ENCODE data around the gene IL13.
"Not testable (repeated sequence)": the region's sequence is repeated elsewhere in the genome, so short reads cannot be mapped to it uniquely, and the experiment has no call there.

IL13 gene

DNA sequence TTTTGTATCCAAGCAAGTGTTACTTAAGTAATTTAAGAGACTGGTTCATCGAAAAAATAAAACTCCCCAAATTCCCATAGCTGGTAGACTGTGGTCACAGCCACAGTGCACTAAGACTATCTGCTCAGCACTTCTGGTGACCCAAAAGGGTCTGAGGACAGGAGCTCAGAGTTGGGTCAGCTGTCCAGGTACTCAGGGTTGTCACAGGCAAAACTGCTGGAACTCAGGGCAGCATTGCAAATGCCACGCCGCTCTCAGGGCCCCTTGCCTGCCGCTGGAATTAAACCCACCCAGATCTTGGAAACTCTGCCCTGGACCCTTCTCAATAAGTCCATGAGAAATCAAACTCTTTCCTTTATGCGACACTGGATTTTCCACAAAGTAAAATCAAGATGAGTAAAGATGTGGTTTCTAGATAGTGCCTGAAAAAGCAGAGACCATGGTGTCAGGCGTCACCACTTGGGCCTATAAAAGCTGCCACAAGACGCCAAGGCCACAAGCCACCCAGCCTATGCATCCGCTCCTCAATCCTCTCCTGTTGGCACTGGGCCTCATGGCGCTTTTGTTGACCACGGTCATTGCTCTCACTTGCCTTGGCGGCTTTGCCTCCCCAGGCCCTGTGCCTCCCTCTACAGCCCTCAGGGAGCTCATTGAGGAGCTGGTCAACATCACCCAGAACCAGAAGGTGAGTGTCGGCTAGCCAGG is at the start of gene IL13:
Gene IL13 (plus strand): TSS at position 498 of the 705 bp plus-strand sequence. CDS start 14 bp downstream, at position 512.
- Histone ChIP-seq H3K27me3 (ENCODE audit: control insufficient read depth in 2 of 2, insufficient read depth in 2 of 2, low read length in 2 of 2) (peaks cover 14 to 24% of the 10 kb centered on the region in 2 donors), H3K36me3 (ENCODE audit: control insufficient read depth in 2 of 2, insufficient read depth in 2 of 2, low read length in 2 of 2) (no peaks in the 10 kb centered on the region), H3K9ac (ENCODE audit: low read depth in 1 of 2, low read length in 2 of 2) (no peak within 1 kb of the TSS), H3K9me3 (ENCODE audit: control insufficient read depth in 2 of 2, low read length in 2 of 2) (no peaks in the 10 kb centered on the region), H3K27ac (ENCODE audit: low read depth in 2 of 2, low read length in 2 of 2) (no peak within 1 kb of the TSS), H3K4me1 (ENCODE audit: control insufficient read depth in 2 of 2, insufficient read depth in 2 of 2, low read length in 2 of 2) (peaks cover 0 to 4% of the 10 kb centered on the region in 2 donors), H3K4me3 (ENCODE audit: low read length in 2 of 2) (no peak within 1 kb of the TSS)

DNA sequence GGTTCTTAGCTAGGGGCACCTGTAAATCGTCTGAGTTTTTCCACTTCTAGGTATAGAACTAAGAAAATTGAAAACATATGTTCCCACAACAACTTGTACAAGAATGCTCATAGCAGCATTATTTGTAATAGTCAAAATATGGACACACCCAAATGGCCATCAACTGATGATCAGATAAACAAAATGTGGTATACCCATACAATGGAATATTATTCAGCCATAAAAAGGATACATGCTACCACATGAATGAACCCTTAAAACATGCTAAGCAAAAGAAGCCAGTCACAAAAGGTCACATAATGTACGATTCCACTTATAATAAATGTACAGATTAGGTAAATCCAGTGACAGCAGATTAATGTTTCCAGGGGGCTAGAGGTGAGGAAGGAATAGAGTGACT is 46.0 kb upstream of the IL13 start:
- Histone ChIP-seq H3K4me1 (ENCODE audit: control insufficient read depth in 2 of 2, insufficient read depth in 2 of 2, low read length in 2 of 2) (no peaks in the 10 kb centered on the region), H3K9ac (ENCODE audit: low read depth in 1 of 2, low read length in 2 of 2) (no peak overlapping the region), H3K27me3 (ENCODE audit: control insufficient read depth in 2 of 2, insufficient read depth in 2 of 2, low read length in 2 of 2) (no peaks in the 10 kb centered on the region), H3K27ac (ENCODE audit: low read depth in 2 of 2, low read length in 2 of 2) (no peak overlapping the region), H3K9me3 (ENCODE audit: control insufficient read depth in 2 of 2, low read length in 2 of 2) (no peaks in the 10 kb centered on the region), H3K36me3 (ENCODE audit: control insufficient read depth in 2 of 2, insufficient read depth in 2 of 2, low read length in 2 of 2) (peaks cover 45 to 52% of the 10 kb centered on the region in 2 donors), H3K4me3 (ENCODE audit: low read length in 2 of 2) (no peak overlapping the region)

GRCh38 chr5:132612846-132613245 is 45.1 kb upstream of the IL13 start:
- no peaks in the 10 kb centered on the region for H3K27me3 ChIP-seq (ENCODE audit: control insufficient read depth in 2 of 2, insufficient read depth in 2 of 2, low read length in 2 of 2)
- H3K36me3 ChIP-seq (ENCODE audit: control insufficient read depth in 2 of 2, insufficient read depth in 2 of 2, low read length in 2 of 2) = peaks cover 53 to 56% of the 10 kb centered on the region in 2 donors

GRCh38 chr5:132621699-132622098 is 36.3 kb upstream of the IL13 start:
- no peaks in the 10 kb centered on the region for H3K9me3 ChIP-seq (ENCODE audit: control insufficient read depth in 2 of 2, low read length in 2 of 2)
- H3K9ac ChIP-seq (ENCODE audit: low read depth in 1 of 2, low read length in 2 of 2) = no peak overlapping the region
- no peaks in the 10 kb centered on the region for H3K27me3 ChIP-seq (ENCODE audit: control insufficient read depth in 2 of 2, insufficient read depth in 2 of 2, low read length in 2 of 2)
- H3K36me3 ChIP-seq (ENCODE audit: control insufficient read depth in 2 of 2, insufficient read depth in 2 of 2, low read length in 2 of 2) = peaks cover 29 to 34% of the 10 kb centered on the region in 2 donors
- no peaks in the 10 kb centered on the region for H3K4me1 ChIP-seq (ENCODE audit: control insufficient read depth in 2 of 2, insufficient read depth in 2 of 2, low read length in 2 of 2)
- no peak overlapping the region for H3K4me3 ChIP-seq (ENCODE audit: low read length in 2 of 2)
- H3K27ac ChIP-seq (ENCODE audit: low read depth in 2 of 2, low read length in 2 of 2) = no peak overlapping the region

More at GRCh38 chr5:132612846-132613245, 45.1 kb upstream of the IL13 start:
- Histone ChIP-seq H3K4me1 (ENCODE audit: control insufficient read depth in 2 of 2, insufficient read depth in 2 of 2, low read length in 2 of 2) (no peaks in the 10 kb centered on the region), H3K27ac (ENCODE audit: low read depth in 2 of 2, low read length in 2 of 2) (no peak overlapping the region), H3K9ac (ENCODE audit: low read depth in 1 of 2, low read length in 2 of 2) (no peak overlapping the region), H3K9me3 (ENCODE audit: control insufficient read depth in 2 of 2, low read length in 2 of 2) (no peaks in the 10 kb centered on the region), H3K4me3 (ENCODE audit: low read length in 2 of 2) (no peak overlapping the region)

DNA sequence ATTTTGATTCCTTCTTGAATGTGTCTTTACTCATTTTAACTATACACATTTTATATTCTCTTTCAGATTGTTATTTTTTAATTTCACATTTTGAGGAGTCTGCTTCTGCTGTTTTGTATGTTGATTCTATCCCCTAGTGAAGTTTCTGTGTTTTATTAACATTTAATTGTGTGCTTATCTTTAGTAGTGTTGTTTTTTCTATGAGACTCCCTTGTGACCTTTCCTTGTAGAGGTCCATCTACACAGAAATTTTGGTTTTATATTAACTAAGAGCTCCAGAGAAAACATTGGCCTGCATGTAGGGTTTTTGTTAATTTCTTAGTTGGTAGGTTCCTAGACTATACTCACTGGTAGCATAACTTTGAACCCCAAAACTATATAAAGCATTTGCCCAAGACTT is 35.4 kb upstream of the IL13 start:
- Histone ChIP-seq H3K4me3 (ENCODE audit: low read length in 2 of 2) (no peak overlapping the region), H3K9ac (ENCODE audit: low read depth in 1 of 2, low read length in 2 of 2) (no peak overlapping the region), H3K27ac (ENCODE audit: low read depth in 2 of 2, low read length in 2 of 2) (no peak overlapping the region), H3K27me3 (ENCODE audit: control insufficient read depth in 2 of 2, insufficient read depth in 2 of 2, low read length in 2 of 2) (no peaks in the 10 kb centered on the region), H3K9me3 (ENCODE audit: control insufficient read depth in 2 of 2, low read length in 2 of 2) (no peaks in the 10 kb centered on the region), H3K36me3 (ENCODE audit: control insufficient read depth in 2 of 2, insufficient read depth in 2 of 2, low read length in 2 of 2) (peaks cover 26 to 27% of the 10 kb centered on the region in 2 donors), H3K4me1 (ENCODE audit: control insufficient read depth in 2 of 2, insufficient read depth in 2 of 2, low read length in 2 of 2) (peaks cover 0 to 3% of the 10 kb centered on the region in 2 donors)

DNA sequence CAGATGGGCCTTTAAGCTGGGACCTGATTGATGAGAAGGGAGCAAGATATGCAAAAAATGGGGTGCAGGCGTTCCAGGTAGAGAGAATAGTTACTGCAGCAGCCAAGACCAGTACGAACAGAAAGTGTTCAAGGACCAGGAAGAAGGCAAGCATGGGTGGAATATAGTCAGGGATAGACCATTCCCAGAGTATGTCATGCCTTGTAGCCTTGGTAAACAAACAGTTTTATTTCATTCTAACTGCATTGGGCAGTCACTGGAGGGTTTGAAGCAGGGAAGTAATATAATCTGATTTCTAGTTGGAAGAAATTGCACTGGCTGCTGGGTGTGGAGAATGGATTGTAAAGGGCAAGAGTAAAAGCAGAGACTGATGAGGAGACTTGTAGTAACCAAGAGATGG is 30.5 kb upstream of the IL13 start:
- H3K27me3 ChIP-seq (ENCODE audit: control insufficient read depth in 2 of 2, insufficient read depth in 2 of 2, low read length in 2 of 2) = no peaks in the 10 kb centered on the region
- peak overlapping the region in 1 of 2 donors; percentile 33 for H3K4me3 ChIP-seq (ENCODE audit: low read length in 2 of 2)
- no peak overlapping the region for H3K27ac ChIP-seq (ENCODE audit: low read depth in 2 of 2, low read length in 2 of 2)
- H3K9me3 ChIP-seq (ENCODE audit: control insufficient read depth in 2 of 2, low read length in 2 of 2) = no peaks in the 10 kb centered on the region
- peak overlapping the region; percentile 5 to 44 for H3K9ac ChIP-seq (ENCODE audit: low read depth in 1 of 2, low read length in 2 of 2)
- H3K36me3 ChIP-seq (ENCODE audit: control insufficient read depth in 2 of 2, insufficient read depth in 2 of 2, low read length in 2 of 2) = peaks cover 7 to 10% of the 10 kb centered on the region in 2 donors
- H3K4me1 ChIP-seq (ENCODE audit: control insufficient read depth in 2 of 2, insufficient read depth in 2 of 2, low read length in 2 of 2) = peaks cover 3 to 5% of the 10 kb centered on the region in 2 donors

DNA sequence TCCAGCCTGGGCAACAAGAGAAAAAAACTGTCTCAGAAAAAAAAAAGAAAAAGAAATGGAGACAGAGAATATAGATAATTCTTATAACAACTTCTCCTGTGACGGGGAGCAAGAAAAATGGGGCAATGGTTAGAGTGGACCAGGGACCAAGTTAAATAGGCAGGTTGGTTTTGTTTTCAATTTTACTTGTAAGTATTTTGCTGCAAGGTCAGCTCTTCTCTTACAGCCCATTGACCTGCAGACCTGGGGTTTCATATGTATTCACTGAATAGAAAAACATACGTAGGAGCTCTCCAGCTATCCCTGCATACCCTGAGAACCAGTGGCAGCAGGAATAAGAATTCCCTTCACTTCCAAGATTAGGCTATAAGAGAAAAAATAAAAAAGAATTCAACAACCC is 29.2 kb upstream of the IL13 start:
- H3K36me3 ChIP-seq (ENCODE audit: control insufficient read depth in 2 of 2, insufficient read depth in 2 of 2, low read length in 2 of 2) = peaks cover 7 to 10% of the 10 kb centered on the region in 2 donors
- no peak overlapping the region for H3K9ac ChIP-seq (ENCODE audit: low read depth in 1 of 2, low read length in 2 of 2)
- H3K27ac ChIP-seq (ENCODE audit: low read depth in 2 of 2, low read length in 2 of 2) = no peak overlapping the region
- no peaks in the 10 kb centered on the region for H3K27me3 ChIP-seq (ENCODE audit: control insufficient read depth in 2 of 2, insufficient read depth in 2 of 2, low read length in 2 of 2)
- H3K4me1 ChIP-seq (ENCODE audit: control insufficient read depth in 2 of 2, insufficient read depth in 2 of 2, low read length in 2 of 2) = peaks cover 3 to 5% of the 10 kb centered on the region in 2 donors
- no peak overlapping the region for H3K4me3 ChIP-seq (ENCODE audit: low read length in 2 of 2)
- no peaks in the 10 kb centered on the region for H3K9me3 ChIP-seq (ENCODE audit: control insufficient read depth in 2 of 2, low read length in 2 of 2)

DNA sequence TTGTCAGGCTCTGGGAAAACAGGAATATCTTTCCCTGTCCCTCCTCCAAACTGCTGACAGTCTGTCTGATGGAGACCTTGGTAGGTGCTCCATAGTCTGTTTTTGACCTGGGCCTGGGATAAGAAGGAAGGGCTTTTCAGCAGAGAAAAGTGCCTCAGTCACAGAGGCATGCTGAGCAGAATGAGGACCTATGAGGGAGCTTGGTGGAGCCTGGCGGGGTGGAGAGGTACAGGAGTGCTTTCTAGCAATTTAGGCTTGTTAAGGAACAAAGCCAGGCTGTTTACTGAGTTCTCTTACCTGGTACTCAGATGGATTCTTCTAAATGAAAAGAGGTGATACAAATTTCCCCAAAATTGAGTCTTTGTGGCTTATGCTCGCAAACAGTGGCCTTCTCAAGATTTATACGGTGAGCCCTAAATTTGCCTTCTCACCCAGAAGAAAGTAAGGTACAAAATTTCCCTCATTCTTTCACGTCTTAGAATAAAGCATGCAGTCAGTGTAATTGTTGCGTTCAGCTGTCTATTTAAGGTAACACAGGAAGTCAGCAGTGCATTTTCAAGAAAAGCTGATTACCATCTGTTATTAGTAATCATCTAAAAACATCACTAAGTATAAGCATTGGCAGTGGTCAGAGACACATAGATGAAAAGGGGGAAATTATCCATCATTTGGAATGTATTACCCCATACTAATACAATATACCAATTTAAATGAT is 28.6 kb upstream of the IL13 start:
- peaks cover 3 to 5% of the 10 kb centered on the region in 2 donors for H3K4me1 ChIP-seq (ENCODE audit: control insufficient read depth in 2 of 2, insufficient read depth in 2 of 2, low read length in 2 of 2)
- no peak overlapping the region for H3K9ac ChIP-seq (ENCODE audit: low read depth in 1 of 2, low read length in 2 of 2)
- no peak overlapping the region for H3K4me3 ChIP-seq (ENCODE audit: low read length in 2 of 2)
- H3K27me3 ChIP-seq (ENCODE audit: control insufficient read depth in 2 of 2, insufficient read depth in 2 of 2, low read length in 2 of 2) = no peaks in the 10 kb centered on the region
- peaks cover 7 to 10% of the 10 kb centered on the region in 2 donors for H3K36me3 ChIP-seq (ENCODE audit: control insufficient read depth in 2 of 2, insufficient read depth in 2 of 2, low read length in 2 of 2)
- H3K9me3 ChIP-seq (ENCODE audit: control insufficient read depth in 2 of 2, low read length in 2 of 2) = no peaks in the 10 kb centered on the region
- H3K27ac ChIP-seq (ENCODE audit: low read depth in 2 of 2, low read length in 2 of 2) = no peak overlapping the region

- not testable (repeated sequence) for H3K9me3 ChIP-seq (ENCODE audit: control insufficient read depth in 2 of 2, low read length in 2 of 2); H3K4me1 ChIP-seq (ENCODE audit: control insufficient read depth in 2 of 2, insufficient read depth in 2 of 2, low read length in 2 of 2); H3K9ac ChIP-seq (ENCODE audit: low read depth in 1 of 2, low read length in 2 of 2); H3K4me3 ChIP-seq (ENCODE audit: low read length in 2 of 2); H3K27ac ChIP-seq (ENCODE audit: low read depth in 2 of 2, low read length in 2 of 2); H3K27me3 ChIP-seq (ENCODE audit: control insufficient read depth in 2 of 2, insufficient read depth in 2 of 2, low read length in 2 of 2)
- H3K36me3 ChIP-seq (ENCODE audit: control insufficient read depth in 2 of 2, insufficient read depth in 2 of 2, low read length in 2 of 2) = peaks cover 24 to 26% of the 10 kb centered on the region in 2 donors
These were observed 24.4 kb upstream of the IL13 start for GRCh38 chr5:132633587-132633986.

- no peak overlapping the region for H3K27ac ChIP-seq (ENCODE audit: low read depth in 2 of 2, low read length in 2 of 2)
- no peaks in the 10 kb centered on the region for H3K27me3 ChIP-seq (ENCODE audit: control insufficient read depth in 2 of 2, insufficient read depth in 2 of 2, low read length in 2 of 2)
- peaks cover 29 to 37% of the 10 kb centered on the region in 2 donors for H3K36me3 ChIP-seq (ENCODE audit: control insufficient read depth in 2 of 2, insufficient read depth in 2 of 2, low read length in 2 of 2)
- no peaks in the 10 kb centered on the region for H3K9me3 ChIP-seq (ENCODE audit: control insufficient read depth in 2 of 2, low read length in 2 of 2)
- H3K9ac ChIP-seq (ENCODE audit: low read depth in 1 of 2, low read length in 2 of 2) = no peak overlapping the region
- H3K4me3 ChIP-seq (ENCODE audit: low read length in 2 of 2) = no peak overlapping the region
- H3K4me1 ChIP-seq (ENCODE audit: control insufficient read depth in 2 of 2, insufficient read depth in 2 of 2, low read length in 2 of 2) = no peaks in the 10 kb centered on the region
These were observed 22.1 kb upstream of the IL13 start for GRCh38 chr5:132635873-132636272.
